Rectal smooth muscle tissue (tissue), 1 donor: Measurements from ENCODE around the gene CIZ1.
"Not testable (repeated sequence)": the region's sequence is repeated elsewhere in the genome, so short reads cannot be mapped to it uniquely, and the experiment has no call there.

Experiments used
- H3K27ac ChIP-seq: one replicate; pipeline ENCODE4 v1.7.0; 2013; ENCODE audit warnings: low read depth, low read length, inconsistent platforms
- H3K27me3 ChIP-seq: one replicate; pipeline ENCODE4 v1.7.0; 2013; ENCODE audit warnings: low read length; ENCODE audit not compliant: control insufficient read depth, insufficient read depth
- H3K36me3 ChIP-seq: one replicate; pipeline ENCODE4 v1.7.0; 2013; ENCODE audit warnings: low read length; ENCODE audit not compliant: control insufficient read depth, insufficient read depth
- H3K4me1 ChIP-seq: one replicate; pipeline ENCODE4 v1.7.0; 2013; ENCODE audit warnings: low read length; ENCODE audit not compliant: control insufficient read depth, insufficient read depth
- H3K4me3 ChIP-seq: one replicate; pipeline ENCODE4 v1.7.0; 2013; ENCODE audit warnings: low read length
- H3K9ac ChIP-seq: one replicate; pipeline ENCODE4 v1.7.0; 2013; ENCODE audit warnings: low read length

The CIZ1 gene

DNA sequence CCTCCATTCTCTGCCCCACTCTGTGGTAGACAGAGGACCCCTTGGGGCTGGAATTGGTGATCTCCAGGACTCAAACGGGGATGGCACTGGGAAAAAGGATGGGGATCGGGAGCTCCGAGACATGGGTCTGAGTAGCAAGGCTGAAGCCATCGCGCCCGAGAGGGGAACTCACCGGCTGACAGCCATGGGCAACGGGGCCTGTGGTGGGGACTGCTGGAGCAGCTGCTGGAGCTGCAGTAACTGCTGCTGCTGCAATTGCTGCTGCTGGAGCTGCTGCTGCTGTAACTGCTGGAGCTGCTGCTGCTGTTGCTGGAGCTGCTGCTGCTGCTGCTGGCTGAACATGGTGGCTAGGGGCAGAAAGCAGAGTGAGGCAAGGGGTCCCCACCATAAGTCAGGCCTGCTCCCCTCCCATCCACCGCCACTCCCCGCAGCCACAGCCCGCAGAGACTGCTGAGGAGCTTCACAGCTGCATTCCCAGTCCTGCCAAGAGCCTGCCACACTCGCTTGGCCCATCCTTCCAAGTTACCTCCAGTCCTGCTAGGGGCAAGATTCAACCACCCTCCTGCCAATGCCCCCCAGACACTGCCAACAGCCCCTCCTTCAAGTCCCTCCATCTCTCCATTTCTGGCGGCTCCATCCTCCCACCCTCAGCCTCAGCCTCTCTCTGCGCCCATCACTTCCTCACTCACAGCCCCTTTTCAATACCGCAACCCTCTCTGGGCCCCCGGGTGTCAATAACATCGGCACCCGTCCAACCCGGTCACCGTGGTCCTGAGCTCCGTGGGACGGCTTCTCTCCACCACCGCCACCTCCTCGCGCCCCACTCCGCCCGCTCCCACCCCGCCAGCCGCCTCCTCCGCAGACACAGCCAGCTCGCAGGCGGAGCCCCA is 611 bp downstream of the CIZ1 start:
- Histone ChIP-seq H3K36me3 (peaks cover 9% of the 10 kb centered on the region), H3K27ac (peak overlapping the region; percentile 87)

DNA sequence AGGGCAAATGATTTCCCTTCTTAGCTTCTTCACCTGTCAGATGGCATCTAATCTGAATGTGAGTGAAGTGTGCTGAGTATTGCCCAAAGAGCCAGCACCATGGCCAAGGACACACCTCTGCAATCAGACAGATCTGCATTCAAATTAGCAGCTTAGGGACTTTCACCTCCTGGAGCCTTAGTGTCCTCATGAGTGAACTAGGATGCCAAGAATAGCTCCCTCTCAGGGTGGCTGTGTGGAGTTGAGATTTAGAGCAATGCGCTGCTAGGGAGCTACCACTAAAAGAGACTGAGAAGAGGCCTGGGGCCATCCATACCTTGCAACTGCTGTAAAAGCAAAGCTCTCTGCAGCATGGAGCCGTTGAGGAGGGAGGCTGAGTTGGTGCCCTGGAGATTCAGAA is 1.4 kb downstream of the CIZ1 start:
- peaks cover 8% of the 10 kb centered on the region for H3K4me1 ChIP-seq
- peak overlapping the region; percentile 91 for H3K4me3 ChIP-seq
- H3K9ac ChIP-seq, result no peak overlapping the region
- H3K27ac ChIP-seq, result no peak overlapping the region
- peaks cover 11% of the 10 kb centered on the region for H3K36me3 ChIP-seq
- H3K27me3 ChIP-seq, result no peaks in the 10 kb centered on the region

More for the DNA sequence above, 611 bp downstream of the CIZ1 start:
- Histone ChIP-seq H3K4me3 (peak overlapping the region; percentile 91), H3K27me3 (no peaks in the 10 kb centered on the region), H3K9ac (peak overlapping the region; percentile 81), H3K4me1 (peaks cover 8% of the 10 kb centered on the region)

DNA sequence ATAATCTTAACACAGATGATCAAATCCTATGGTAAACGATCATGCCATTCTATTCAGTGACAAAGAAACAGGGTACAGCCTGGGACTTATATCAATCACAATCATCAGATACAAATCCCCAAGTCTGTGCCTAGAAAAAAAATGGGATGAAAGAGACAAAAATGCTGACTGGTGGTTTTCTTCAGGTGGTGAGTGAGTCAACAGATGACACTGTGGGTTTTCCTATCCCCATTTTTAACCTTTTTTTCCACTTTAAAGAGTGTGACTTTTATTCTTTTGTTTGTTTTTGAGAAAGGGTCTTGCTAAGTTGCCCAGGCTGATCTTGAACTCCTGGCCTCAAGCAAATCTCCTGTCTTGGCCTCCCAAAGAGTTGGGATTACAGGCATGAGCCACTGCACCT is 3.2 kb downstream of the CIZ1 start:
- H3K4me3 ChIP-seq, result no peak overlapping the region
- peaks cover 8% of the 10 kb centered on the region for H3K4me1 ChIP-seq
- no peak overlapping the region for H3K9ac ChIP-seq
- H3K36me3 ChIP-seq, result peaks cover 12% of the 10 kb centered on the region
- H3K27me3 ChIP-seq, result no peaks in the 10 kb centered on the region
- H3K27ac ChIP-seq, result no peak overlapping the region

DNA sequence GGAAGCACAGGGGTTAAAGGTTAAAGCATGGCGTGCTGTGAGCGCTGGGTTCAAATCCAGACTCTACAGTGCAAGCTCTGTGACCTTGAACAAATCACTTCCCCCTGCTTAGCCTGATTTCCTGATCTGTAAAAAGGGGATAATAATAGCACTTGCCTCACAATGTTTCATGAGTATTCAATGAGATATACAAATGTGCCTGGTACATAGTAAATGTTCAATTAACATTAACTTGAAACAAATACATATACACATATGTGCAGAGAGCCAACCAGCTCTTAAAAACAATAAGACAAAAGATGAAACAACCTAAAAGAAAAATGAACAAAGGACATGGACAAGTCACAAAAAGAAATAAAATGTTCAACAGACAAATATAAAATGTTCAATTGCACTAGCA is 4.0 kb downstream of the CIZ1 start:
- Histone ChIP-seq H3K4me3 (no peak overlapping the region), H3K9ac (no peak overlapping the region), H3K27ac (no peak overlapping the region), H3K4me1 (peaks cover 8% of the 10 kb centered on the region), H3K27me3 (no peaks in the 10 kb centered on the region), H3K36me3 (peaks cover 16% of the 10 kb centered on the region)

DNA sequence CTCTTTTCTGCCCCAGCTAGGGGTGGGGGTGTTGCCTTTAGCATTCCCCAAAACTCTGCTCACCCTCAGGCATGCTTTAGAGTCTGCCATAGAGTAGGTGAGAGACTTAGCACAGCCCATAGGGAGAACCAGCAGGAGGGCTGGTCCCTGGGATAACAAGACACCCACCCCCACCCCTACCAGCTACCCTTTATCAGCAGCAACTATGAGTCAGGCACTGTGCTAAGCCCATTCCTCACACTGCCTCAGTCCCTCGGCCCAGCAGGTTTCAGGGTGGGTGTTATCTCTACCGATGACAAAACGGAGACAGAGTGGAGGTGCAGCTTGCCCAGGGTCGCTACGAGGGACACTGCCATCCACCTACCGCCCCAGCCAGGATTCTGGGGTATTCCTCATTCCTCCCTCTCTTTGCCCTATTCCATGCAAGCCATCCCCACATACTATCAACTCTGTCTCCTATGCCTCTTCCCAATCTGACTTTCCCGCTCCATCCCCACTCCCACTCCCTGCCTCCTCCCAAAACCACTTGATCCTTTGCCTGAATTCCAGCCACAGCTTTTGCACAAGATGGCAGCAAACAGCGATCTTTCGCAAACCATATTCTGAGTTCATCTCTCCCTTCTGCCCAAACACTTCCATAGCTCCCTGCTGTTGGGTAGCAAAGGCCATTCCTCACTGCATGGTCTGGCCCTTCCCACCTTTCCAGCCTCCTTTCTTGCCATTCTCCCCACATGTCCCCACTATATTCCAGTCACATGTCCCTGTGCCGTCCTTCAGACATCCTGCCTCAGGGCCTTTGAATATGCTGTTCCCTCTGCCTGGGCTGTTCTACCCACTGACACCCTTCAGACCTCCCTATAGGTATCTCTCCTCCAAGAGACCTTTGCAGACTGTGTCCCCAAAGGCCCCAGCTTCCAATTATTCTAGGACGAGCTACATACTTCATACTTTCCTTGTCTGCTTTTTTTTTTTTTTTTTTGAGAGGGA is 5.1 kb downstream of the CIZ1 start:
- H3K27me3 ChIP-seq, result no peaks in the 10 kb centered on the region
- no peak overlapping the region for H3K4me3 ChIP-seq
- H3K36me3 ChIP-seq, result peaks cover 17% of the 10 kb centered on the region
- no peak overlapping the region for H3K27ac ChIP-seq
- no peak overlapping the region for H3K9ac ChIP-seq
- H3K4me1 ChIP-seq, result peaks cover 8% of the 10 kb centered on the region

DNA sequence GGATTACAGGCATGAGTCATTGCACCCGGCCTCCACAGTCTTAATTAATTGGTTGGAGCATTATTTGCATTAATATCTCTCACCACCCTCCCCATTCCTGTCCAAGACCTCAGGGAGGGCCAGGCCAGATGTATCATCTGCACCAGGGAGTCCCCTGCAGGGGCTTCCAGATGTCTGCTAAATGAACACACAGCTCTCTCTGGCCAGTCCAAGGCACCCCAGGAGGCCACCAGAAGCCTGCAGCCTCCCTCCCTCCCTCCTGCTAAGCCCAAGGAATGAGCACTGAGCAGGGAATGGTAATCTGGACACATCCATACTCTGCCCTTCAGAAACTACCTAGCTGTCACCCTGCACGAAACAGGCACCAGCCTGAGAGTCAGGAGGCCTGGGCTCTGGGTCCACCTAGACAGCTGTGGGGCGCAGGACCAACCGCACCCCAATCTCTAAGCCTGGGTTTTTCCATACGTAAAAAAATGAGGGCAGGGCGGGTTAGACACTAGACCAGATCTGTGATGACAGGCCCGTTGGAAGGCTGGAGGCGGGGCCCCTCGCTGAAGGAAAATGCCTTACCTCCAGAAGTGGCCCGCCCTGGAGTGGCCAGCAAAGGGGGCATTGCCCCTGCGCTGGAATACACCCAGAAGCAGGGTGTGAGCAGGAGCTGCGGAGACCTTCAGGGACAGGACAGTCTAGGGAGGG is 8.3 kb downstream of the CIZ1 start:
- Histone ChIP-seq H3K4me1 (no peaks in the 10 kb centered on the region), H3K36me3 (peaks cover 31% of the 10 kb centered on the region), H3K9ac (no peak overlapping the region), H3K27me3 (no peaks in the 10 kb centered on the region), H3K27ac (no peak overlapping the region), H3K4me3 (no peak overlapping the region)

DNA sequence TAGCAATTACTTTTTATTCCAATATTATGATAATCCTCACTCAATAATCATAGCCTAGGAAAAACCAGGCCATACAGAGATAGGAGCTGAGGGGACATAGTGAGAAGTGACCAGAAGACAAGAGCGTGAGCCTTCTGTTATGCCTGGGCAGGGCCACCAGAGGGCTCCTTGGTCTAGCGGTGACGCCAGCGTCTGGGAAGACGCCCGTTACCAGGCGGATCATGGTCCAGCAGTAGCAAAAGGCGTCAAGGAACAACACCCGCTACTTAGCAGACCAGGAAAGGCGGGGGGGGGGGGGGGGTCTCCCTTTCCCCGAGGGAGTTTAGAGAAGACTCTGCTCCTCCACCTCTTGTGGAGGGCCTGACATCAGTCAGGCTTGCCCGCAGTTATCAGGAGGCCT is 9.9 kb downstream of the CIZ1 start:
- peaks cover 39% of the 10 kb centered on the region for H3K36me3 ChIP-seq

DNA sequence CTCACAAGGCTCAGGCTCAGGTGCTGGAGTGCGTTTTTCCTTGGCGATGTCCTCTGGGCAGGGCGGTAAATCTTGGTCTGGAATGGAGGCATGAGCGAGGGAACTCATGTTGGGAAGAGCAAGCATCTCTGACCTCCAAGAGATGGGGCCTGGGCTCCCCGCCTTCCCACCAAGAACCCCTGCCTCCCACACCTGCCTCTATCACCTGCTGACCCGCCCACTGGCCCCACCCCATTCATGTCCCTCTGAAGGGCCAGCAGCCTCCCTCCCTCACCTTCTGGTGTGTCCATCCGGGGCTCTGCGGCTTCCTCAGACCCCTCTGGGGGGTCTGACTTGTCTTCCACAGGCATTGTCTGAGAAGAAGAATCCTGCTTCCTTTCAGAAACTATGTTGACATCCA is 10.9 kb downstream of the CIZ1 start:
- peaks cover 44% of the 10 kb centered on the region for H3K36me3 ChIP-seq
- H3K27ac ChIP-seq, result no peak overlapping the region
- no peaks in the 10 kb centered on the region for H3K27me3 ChIP-seq
- no peak overlapping the region for H3K4me3 ChIP-seq
- H3K9ac ChIP-seq, result no peak overlapping the region
- no peaks in the 10 kb centered on the region for H3K4me1 ChIP-seq

More for the DNA sequence above, 9.9 kb downstream of the CIZ1 start:
- not testable (repeated sequence) for H3K9ac ChIP-seq, H3K4me3 ChIP-seq, H3K27ac ChIP-seq, H3K4me1 ChIP-seq, H3K27me3 ChIP-seq

DNA sequence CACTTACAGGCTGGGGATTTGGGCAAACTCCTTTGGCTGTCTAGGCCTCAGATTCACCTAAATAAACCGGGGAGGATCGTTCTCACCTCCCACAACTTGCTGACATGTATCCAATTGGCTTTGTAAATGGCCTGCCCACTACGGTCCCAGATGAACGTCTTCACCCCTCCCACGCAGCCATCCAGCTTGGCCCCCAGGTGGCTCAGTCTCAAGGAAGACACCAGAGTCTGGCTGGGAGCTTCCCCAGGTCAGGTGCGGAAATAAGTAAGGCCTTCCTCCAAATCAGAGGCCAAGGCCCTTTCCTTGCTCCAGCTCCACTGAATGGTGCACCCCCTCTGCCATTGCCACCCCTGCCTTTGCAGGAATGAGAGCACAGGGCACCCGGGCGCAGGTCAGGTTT is 11.4 kb downstream of the CIZ1 start:
- H3K27ac ChIP-seq, result no peak overlapping the region
- H3K4me3 ChIP-seq, result no peak overlapping the region
- no peaks in the 10 kb centered on the region for H3K4me1 ChIP-seq
- H3K27me3 ChIP-seq, result no peaks in the 10 kb centered on the region
- no peak overlapping the region for H3K9ac ChIP-seq
- H3K36me3 ChIP-seq, result peaks cover 46% of the 10 kb centered on the region

DNA sequence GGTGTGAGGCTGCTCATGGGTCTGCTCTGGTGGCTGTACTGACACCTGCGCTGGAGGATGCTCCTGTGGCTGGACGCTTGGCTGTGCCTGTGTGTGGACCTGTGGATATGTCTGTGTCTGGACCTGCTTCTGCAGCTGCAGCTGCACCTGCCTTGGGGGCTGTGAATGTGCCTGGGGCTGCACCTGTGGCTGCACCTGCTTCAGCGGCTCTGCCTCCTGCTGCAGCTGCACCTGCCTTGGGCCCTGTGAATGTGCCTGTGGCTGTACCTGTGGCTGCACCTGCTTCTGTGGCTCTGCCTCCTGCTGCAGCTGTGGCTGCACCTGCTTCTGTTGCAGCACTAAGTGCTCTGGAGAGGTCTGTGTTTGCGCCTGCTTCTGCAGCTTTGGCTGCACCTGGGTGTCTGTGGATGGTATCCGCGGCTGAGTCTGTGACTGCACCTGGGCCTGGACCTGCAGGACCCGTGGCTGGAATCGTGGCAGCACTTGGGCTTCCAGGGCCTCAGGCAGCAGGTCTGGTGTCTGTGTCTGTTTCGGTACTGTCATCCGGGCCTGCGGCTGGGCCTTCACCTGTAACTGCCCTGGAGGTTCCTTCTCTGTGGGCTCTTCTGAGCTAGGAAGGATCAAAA is 12.5 kb downstream of the CIZ1 start:
- no peaks in the 10 kb centered on the region for H3K27me3 ChIP-seq
- no peak overlapping the region for H3K27ac ChIP-seq
- H3K36me3 ChIP-seq, result peaks cover 50% of the 10 kb centered on the region
- H3K4me3 ChIP-seq, result no peak overlapping the region
- no peak overlapping the region for H3K9ac ChIP-seq
- no peaks in the 10 kb centered on the region for H3K4me1 ChIP-seq

DNA sequence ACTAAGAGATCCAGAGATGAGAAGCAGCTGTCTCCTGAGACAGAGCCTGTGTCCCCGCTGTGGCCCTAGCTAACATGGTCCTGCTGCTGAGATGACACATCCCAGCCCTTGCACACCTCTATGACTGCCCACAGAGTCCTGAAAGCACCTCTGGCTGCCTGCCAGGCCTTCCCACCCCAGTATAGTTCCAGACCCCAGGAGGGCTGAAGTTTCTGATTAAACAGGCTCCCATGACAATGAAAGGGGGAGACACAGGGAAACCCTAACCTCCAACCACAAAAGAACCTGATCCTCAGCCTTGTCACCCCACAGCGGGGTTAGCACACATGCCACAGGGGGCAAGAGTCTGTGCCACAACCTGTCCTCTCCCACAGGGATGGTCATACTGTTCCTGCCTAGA is 15.6 kb downstream of the CIZ1 start:
- H3K4me3 ChIP-seq, result no peak overlapping the region
- H3K9ac ChIP-seq, result peak overlapping the region; percentile 4
- no peaks in the 10 kb centered on the region for H3K27me3 ChIP-seq
- peak overlapping the region; percentile 36 for H3K27ac ChIP-seq
- peaks cover 44% of the 10 kb centered on the region for H3K36me3 ChIP-seq
- no peaks in the 10 kb centered on the region for H3K4me1 ChIP-seq
